ACC112 (cell line): ENCODE results near the gene TYW1B.
"Not testable (repeated sequence)": the region's sequence is repeated elsewhere in the genome, so short reads cannot be mapped to it uniquely, and the experiment has no call there.

Experiments used
- H2AFZ ChIP-seq: fragments of 200-600 bp; sonication (generic); one replicate; pipeline ENCODE4 v1.6.0; 2017; ENCODE audit warnings: antibody characterized with exemption, low read length; ENCODE audit not compliant: unreplicated experiment
- H3K27ac ChIP-seq: fragments of 200-600 bp; sonication (generic); 2 replicates; pipeline ENCODE4 v1.5.1; 2014; ENCODE audit warnings: low read depth, mild to moderate bottlenecking, antibody characterized with exemption, low read length, moderate library complexity
- H3K27me3 ChIP-seq: fragments of 200-600 bp; sonication (generic); 2 replicates; pipeline ENCODE4 v1.6.1; 2014; ENCODE audit warnings: mild to moderate bottlenecking, antibody characterized with exemption, low read length, moderate library complexity, mixed read lengths; ENCODE audit not compliant: insufficient read depth
- H3K36me3 ChIP-seq: fragments of 200-600 bp; sonication (generic); 2 replicates; pipeline ENCODE4 v1.6.1; 2016; ENCODE audit warnings: mild to moderate bottlenecking, antibody characterized with exemption, low read length, moderate library complexity, mixed read lengths; ENCODE audit not compliant: insufficient read depth
- H3K4me1 ChIP-seq: fragments of 200-600 bp; sonication (generic); one replicate; pipeline ENCODE4 v1.6.1; 2016; ENCODE audit warnings: low read length, mixed read lengths; ENCODE audit not compliant: insufficient read depth, unreplicated experiment, control insufficient read depth
- H3K4me3 ChIP-seq: fragments of 200-600 bp; sonication (generic); 2 replicates; pipeline ENCODE4 v1.5.1; 2014; ENCODE audit warnings: mild to moderate bottlenecking, low read depth, low read length
- H3K79me2 ChIP-seq: fragments of 200-600 bp; sonication (generic); one replicate; pipeline ENCODE4 v1.6.0; 2016; ENCODE audit warnings: low read length; ENCODE audit not compliant: control insufficient read depth, unreplicated experiment, insufficient read depth

The TYW1B gene

GRCh38 chr7:72720890-72721289 lies 107.1 kb downstream of the TYW1B start:
- not testable (repeated sequence) for H3K27me3 ChIP-seq, H3K79me2 ChIP-seq, H3K36me3 ChIP-seq, H3K27ac ChIP-seq, H2AFZ ChIP-seq, H3K4me3 ChIP-seq, H3K4me1 ChIP-seq

GRCh38 chr7:72717252-72717774 lies 110.7 kb downstream of the TYW1B start:
- not testable (repeated sequence) for H3K4me3 ChIP-seq, H3K79me2 ChIP-seq, H3K36me3 ChIP-seq, H3K27me3 ChIP-seq, H3K4me1 ChIP-seq, H2AFZ ChIP-seq, H3K27ac ChIP-seq

- H3K27me3 ChIP-seq, result not testable (repeated sequence)
These were observed 116.1 kb downstream of the TYW1B start for GRCh38 chr7:72711927-72712326.

GRCh38 chr7:72710983-72711382 lies 117.0 kb downstream of the TYW1B start:
- H3K27ac ChIP-seq, result no peak overlapping the region
- H3K36me3 ChIP-seq, result no peaks in the 10 kb centered on the region

More at GRCh38 chr7:72711927-72712326, 116.1 kb downstream of the TYW1B start:
- H3K36me3 ChIP-seq, H3K79me2 ChIP-seq, H3K4me3 ChIP-seq, H3K27ac ChIP-seq, H3K4me1 ChIP-seq, H2AFZ ChIP-seq: not testable (repeated sequence)

GRCh38 chr7:72709909-72710308 lies 118.1 kb downstream of the TYW1B start:
- Histone ChIP-seq H3K79me2 (no peaks in the 10 kb centered on the region), H3K36me3 (no peaks in the 10 kb centered on the region), H3K4me3 (no peak overlapping the region), H2AFZ (no peak overlapping the region), H3K27ac (no peak overlapping the region), H3K27me3 (no peaks in the 10 kb centered on the region), H3K4me1 (no peaks in the 10 kb centered on the region)

More at GRCh38 chr7:72710983-72711382, 117.0 kb downstream of the TYW1B start:
- Histone ChIP-seq H3K4me1 (no peaks in the 10 kb centered on the region), H3K27me3 (no peaks in the 10 kb centered on the region), H3K4me3 (no peak overlapping the region), H3K79me2 (no peaks in the 10 kb centered on the region), H2AFZ (no peak overlapping the region)

GRCh38 chr7:72708371-72709050 lies 119.5 kb downstream of the TYW1B start:
- not testable (repeated sequence) for H3K4me3 ChIP-seq, H3K27ac ChIP-seq, H3K79me2 ChIP-seq, H3K36me3 ChIP-seq, H3K4me1 ChIP-seq, H3K27me3 ChIP-seq, H2AFZ ChIP-seq

- H3K4me1 ChIP-seq, result no peaks in the 10 kb centered on the region
- H3K36me3 ChIP-seq, result no peaks in the 10 kb centered on the region
- no peak overlapping the region for H3K4me3 ChIP-seq
- H3K27ac ChIP-seq, result no peak overlapping the region
- no peaks in the 10 kb centered on the region for H3K79me2 ChIP-seq
- no peak overlapping the region for H2AFZ ChIP-seq
- H3K27me3 ChIP-seq, result no peaks in the 10 kb centered on the region
These were observed 121.5 kb downstream of the TYW1B start for GRCh38 chr7:72706521-72706920.

GRCh38 chr7:72705693-72706092 lies 122.3 kb downstream of the TYW1B start:
- H3K4me3 ChIP-seq, H3K36me3 ChIP-seq, H3K4me1 ChIP-seq, H3K79me2 ChIP-seq, H2AFZ ChIP-seq, H3K27ac ChIP-seq, H3K27me3 ChIP-seq: not testable (repeated sequence)

GRCh38 chr7:72704894-72705293 lies 123.1 kb downstream of the TYW1B start:
- Histone ChIP-seq H3K4me3 (no peak overlapping the region), H3K27ac (no peak overlapping the region), H3K27me3 (no peaks in the 10 kb centered on the region), H3K36me3 (no peaks in the 10 kb centered on the region), H2AFZ (no peak overlapping the region), H3K4me1 (no peaks in the 10 kb centered on the region), H3K79me2 (no peaks in the 10 kb centered on the region)

GRCh38 chr7:72700548-72700947 lies 127.5 kb downstream of the TYW1B start:
- H3K27me3 ChIP-seq, H3K36me3 ChIP-seq, H2AFZ ChIP-seq, H3K79me2 ChIP-seq, H3K4me3 ChIP-seq, H3K4me1 ChIP-seq, H3K27ac ChIP-seq: not testable (repeated sequence)

GRCh38 chr7:72697066-72697465 lies 130.9 kb downstream of the TYW1B start:
- not testable (repeated sequence) for H3K27me3 ChIP-seq, H3K27ac ChIP-seq, H3K4me3 ChIP-seq, H3K36me3 ChIP-seq, H3K79me2 ChIP-seq, H3K4me1 ChIP-seq, H2AFZ ChIP-seq
